Large intestine (tissue), 12 donors: ENCODE measurements around the gene SMTNL2. TPM values are rescaled to one million over a fixed set of nuclear protein-coding genes. Genes with fewer than 3 reads are reported as not detected.

Experiments
- DNase-seq, 2 donors: peaks; one replicate each; pipeline versions ENCODE4 v3.0.0 to v3.0.0-alpha.2; 2013
- H3K27ac ChIP-seq: one replicate; pipeline ENCODE4 v1.5.1; 2013; ENCODE audit warnings: low read length
- H3K27me3 ChIP-seq: 2 replicates; pipeline ENCODE4 v1.6.1; 2013; ENCODE audit warnings: low read length; ENCODE audit not compliant: control insufficient read depth, insufficient read depth
- H3K36me3 ChIP-seq: 2 replicates; pipeline ENCODE4 v1.6.1; 2013; ENCODE audit warnings: low read length; ENCODE audit not compliant: control insufficient read depth, insufficient read depth
- H3K4me1 ChIP-seq: one replicate; pipeline ENCODE4 v1.6.1; 2013; ENCODE audit warnings: low read length; ENCODE audit not compliant: control insufficient read depth, insufficient read depth
- H3K4me3 ChIP-seq: one replicate; pipeline ENCODE4 v1.5.1; 2013; ENCODE audit warnings: low read length
- H3K9me3 ChIP-seq: one replicate; pipeline ENCODE4 v1.6.1; 2013; ENCODE audit warnings: mild to moderate bottlenecking, low read depth, low read length, moderate library complexity; ENCODE audit not compliant: control insufficient read depth
- WGBS: methylation state at CpG from one replicate; pipeline ENCODE4 v1.1.5; 2013; ENCODE audit warnings: low lambda C conversion rate; ENCODE audit not compliant: insufficient coverage; 5-methylcytosine and 5-hydroxymethylcytosine counted together
- long read RNA-seq, 11 donors: transcript quantifications; one replicate each; lab custom pipeline, GENCODE V29; 2026
- polyA plus RNA-seq: library from polyadenylated mRNA; unstranded; fragments of 120-200 nt; gene quantifications from one replicate; pipeline ENCODE4 v1.2.1, GENCODE V29; 2013

Gene SMTNL2
- 10.1 TPM for polyA plus RNA-seq
- long read RNA-seq, donor 1, partial matches to known transcripts = 0 of 1 reads
- long read RNA-seq, donor 1, other reads (novel, unspliced or antisense) = 0 of 1 reads
- long read RNA-seq, donor 2, partial matches to known transcripts = 0 of 2 reads
- long read RNA-seq, donor 2, other reads (novel, unspliced or antisense) = 0 of 2 reads
- long read RNA-seq, donor 3 = 0 reads
- long read RNA-seq, donor 4 = 0 reads
- long read RNA-seq, donor 5 = 0 reads
- long read RNA-seq, donor 6, partial matches to known transcripts = 0 of 1 reads
- long read RNA-seq, donor 6, other reads (novel, unspliced or antisense) = 0 of 1 reads
- long read RNA-seq, donor 7 = 0 reads
- long read RNA-seq, donor 8, partial matches to known transcripts = 10 of 17 reads
- long read RNA-seq, donor 8, other reads (novel, unspliced or antisense) = 0 of 17 reads
- long read RNA-seq, donor 9, transcript SMTNL2-202 (8 exons, 2,280 nt) = major isoform, 6 of 6 reads
- long read RNA-seq, donor 9, partial matches to known transcripts = 0 of 6 reads
- long read RNA-seq, donor 9, other reads (novel, unspliced or antisense) = 0 of 6 reads
- long read RNA-seq, donor 10, partial matches to known transcripts = 0 of 1 reads
- long read RNA-seq, donor 10, other reads (novel, unspliced or antisense) = 0 of 1 reads
- long read RNA-seq, donor 11, partial matches to known transcripts = 0 of 3 reads
- long read RNA-seq, donor 11, other reads (novel, unspliced or antisense) = 0 of 3 reads

DNA sequence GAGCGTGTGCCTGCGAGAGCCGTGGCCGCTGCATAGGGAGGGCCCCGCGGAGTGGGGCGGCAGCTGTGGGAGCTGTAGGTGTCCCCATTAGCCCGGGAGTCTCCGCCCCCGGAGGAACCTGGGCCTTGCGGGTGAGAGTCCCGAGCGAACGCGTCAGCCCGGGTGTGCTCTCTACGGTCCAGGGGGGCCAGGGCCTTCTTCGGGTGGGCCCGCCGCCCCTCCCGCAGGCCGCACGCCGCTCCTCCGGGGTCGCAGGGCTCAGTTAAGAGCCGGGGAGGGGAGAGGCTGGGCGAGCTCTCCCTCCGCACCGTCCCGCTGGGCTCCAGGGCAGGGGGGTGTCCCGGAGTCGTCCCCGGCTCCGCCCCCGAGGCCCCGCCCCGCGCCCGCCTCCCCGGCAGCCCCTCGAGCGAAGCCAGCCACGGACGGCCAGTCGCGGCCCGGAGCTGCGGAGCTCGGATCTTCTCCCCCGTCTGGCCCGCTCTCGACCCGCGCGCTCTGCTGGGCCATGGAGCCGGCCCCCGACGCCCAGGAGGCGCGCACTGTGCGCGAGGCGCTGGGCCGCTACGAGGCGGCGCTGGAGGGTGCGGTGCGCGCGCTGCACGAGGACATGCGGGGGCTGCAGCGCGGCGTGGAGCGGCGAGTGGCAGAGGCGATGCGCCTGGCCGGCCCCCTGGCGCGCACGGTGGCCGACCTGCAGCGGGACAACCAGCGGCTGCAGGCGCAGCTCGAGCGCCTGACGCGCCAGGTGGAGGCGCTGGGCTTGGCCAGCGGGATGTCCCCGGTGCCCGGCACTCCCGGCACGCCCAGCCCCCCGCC, at the start of gene SMTNL2:
Gene SMTNL2, plus strand, starts transcription at position 429 of the 816 bp plus-strand sequence. Its CDS starts 77 bp downstream, at position 506.
- WGBS = no CpG with 5 or more reads among the region's 100 CpGs
- Histone ChIP-seq H3K4me1 (peaks cover 50% of the 10 kb centered on the region), H3K27ac (peak within 1 kb of the TSS; percentile 86), H3K9me3 (no peaks in the 10 kb centered on the region), H3K4me3 (peak within 1 kb of the TSS; percentile 89), H3K27me3 (peaks cover 7% of the 10 kb centered on the region), H3K36me3 (no peaks in the 10 kb centered on the region)
- DNase-seq = peak in 1 of 2 donors; percentile 82

DNA sequence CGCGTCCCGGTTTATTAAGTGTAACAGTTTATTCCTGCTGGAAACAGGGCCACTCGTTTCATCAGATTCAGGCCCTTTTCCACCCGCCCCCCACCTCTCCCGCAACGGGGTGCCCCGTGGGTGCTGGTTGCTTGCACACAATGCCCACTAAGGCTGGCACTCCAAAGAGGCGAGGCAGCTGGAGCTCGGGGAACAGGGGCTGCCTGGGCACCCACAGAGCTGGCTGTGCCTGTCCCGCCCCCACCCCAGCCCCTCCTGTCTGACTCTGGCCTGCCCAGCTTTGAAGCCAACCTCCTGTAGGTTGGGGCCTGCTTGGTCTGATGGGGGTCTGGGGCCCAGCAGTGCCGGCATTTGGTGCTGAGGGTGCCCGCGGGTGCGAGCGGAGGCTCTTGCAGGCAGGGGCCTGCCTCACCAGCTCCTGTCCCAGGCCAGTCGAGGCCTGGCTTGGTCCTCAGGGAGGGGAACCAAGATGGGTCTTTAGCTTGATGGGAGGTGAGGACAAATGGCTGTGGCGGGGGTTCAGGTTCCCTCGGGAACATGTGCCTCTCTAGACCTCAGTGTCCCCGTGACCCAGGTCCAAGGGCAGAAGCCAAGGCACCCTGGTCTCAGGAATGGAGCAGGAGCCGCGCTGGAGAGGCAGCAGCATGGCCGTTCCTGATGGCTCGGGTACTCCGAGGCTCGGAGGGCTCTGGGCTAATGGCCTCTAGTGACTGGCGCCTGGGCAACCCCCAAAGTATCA, 49.2 kb upstream of the SMTNL2 start:
- Histone ChIP-seq H3K36me3 (peaks cover 36% of the 10 kb centered on the region), H3K9me3 (peaks cover 3% of the 10 kb centered on the region), H3K27ac (no peak overlapping the region), H3K4me3 (no peak overlapping the region), H3K27me3 (no peaks in the 10 kb centered on the region), H3K4me1 (peaks cover 24% of the 10 kb centered on the region)
- no peak for DNase-seq
- no CpG with 5 or more reads among the region's 27 CpGs for WGBS

GRCh38 chr17:4535667-4536258, 48.6 kb upstream of the SMTNL2 start:
- H3K4me1 ChIP-seq = peaks cover 30% of the 10 kb centered on the region
- H3K36me3 ChIP-seq = peaks cover 39% of the 10 kb centered on the region
- H3K27me3 ChIP-seq = no peaks in the 10 kb centered on the region
- no CpG with 5 or more reads among the region's 19 CpGs for WGBS
- no peak for DNase-seq
- peaks cover 3% of the 10 kb centered on the region for H3K9me3 ChIP-seq
- H3K27ac ChIP-seq = no peak overlapping the region
- H3K4me3 ChIP-seq = no peak overlapping the region

DNA sequence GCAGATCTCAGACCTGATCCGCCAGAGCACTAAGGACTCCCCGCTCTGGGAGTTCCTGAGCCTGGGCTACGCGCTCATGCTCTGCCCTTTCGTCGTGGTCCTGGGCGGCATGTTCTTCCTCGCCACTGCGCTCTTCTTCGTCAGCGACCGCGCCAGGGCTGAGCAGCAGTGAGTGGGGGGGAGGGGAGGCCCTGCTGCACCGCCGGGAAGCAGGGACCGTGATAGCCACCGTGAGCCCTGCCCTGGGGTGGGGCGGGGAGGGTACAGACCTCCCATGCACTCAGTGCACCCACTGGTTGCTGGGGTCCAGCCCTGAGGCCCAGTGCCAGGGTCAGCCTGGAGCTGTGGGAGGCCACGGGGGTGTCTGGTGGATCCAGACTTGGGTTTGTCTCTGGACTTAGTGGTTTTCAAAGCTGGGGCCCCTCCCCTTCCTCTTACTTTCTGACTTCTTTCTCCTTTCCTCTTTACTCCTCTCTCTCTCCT, 48.0 kb upstream of the SMTNL2 start:
- H3K4me3 ChIP-seq = no peak overlapping the region
- no peak overlapping the region for H3K27ac ChIP-seq
- no CpG with 5 or more reads among the region's 19 CpGs for WGBS
- peaks cover 3% of the 10 kb centered on the region for H3K9me3 ChIP-seq
- peak; percentile 52 to 73 for DNase-seq
- H3K36me3 ChIP-seq = peaks cover 45% of the 10 kb centered on the region
- peaks cover 35% of the 10 kb centered on the region for H3K4me1 ChIP-seq
- H3K27me3 ChIP-seq = no peaks in the 10 kb centered on the region

- Histone ChIP-seq H3K27ac (no peak overlapping the region), H3K36me3 (peaks cover 51% of the 10 kb centered on the region), H3K4me1 (peaks cover 41% of the 10 kb centered on the region), H3K9me3 (peaks cover 3% of the 10 kb centered on the region), H3K27me3 (no peaks in the 10 kb centered on the region), H3K4me3 (no peak overlapping the region)
- DNase-seq = no peak
- WGBS = no CpG with 5 or more reads among the region's 18 CpGs
Observed at GRCh38 chr17:4536742-4537411, 47.5 kb upstream of the SMTNL2 start.

- DNase-seq = no peak
- Histone ChIP-seq H3K9me3 (peaks cover 3% of the 10 kb centered on the region), H3K27ac (no peak overlapping the region), H3K36me3 (peaks cover 56% of the 10 kb centered on the region), H3K4me1 (peaks cover 43% of the 10 kb centered on the region), H3K27me3 (no peaks in the 10 kb centered on the region), H3K4me3 (no peak overlapping the region)
- WGBS = no CpG with 5 or more reads among the region's 19 CpGs
Observed at GRCh38 chr17:4537451-4538235, 46.7 kb upstream of the SMTNL2 start.

- H3K4me3 ChIP-seq = no peak overlapping the region
- H3K27me3 ChIP-seq = no peaks in the 10 kb centered on the region
- no CpG with 5 or more reads among the region's 13 CpGs for WGBS
- H3K4me1 ChIP-seq = peaks cover 43% of the 10 kb centered on the region
- H3K9me3 ChIP-seq = peaks cover 3% of the 10 kb centered on the region
- no peak for DNase-seq
- H3K27ac ChIP-seq = no peak overlapping the region
- H3K36me3 ChIP-seq = peaks cover 63% of the 10 kb centered on the region
Observed at GRCh38 chr17:4538236-4539002, 45.9 kb upstream of the SMTNL2 start.

- WGBS = no CpG with 5 or more reads among the region's 8 CpGs
- H3K36me3 ChIP-seq = peaks cover 66% of the 10 kb centered on the region
- no peak overlapping the region for H3K27ac ChIP-seq
Observed at GRCh38 chr17:4539025-4539424, 45.3 kb upstream of the SMTNL2 start.

More at GRCh38 chr17:4539025-4539424, 45.3 kb upstream of the SMTNL2 start:
- DNase-seq = no peak
- Histone ChIP-seq H3K27me3 (no peaks in the 10 kb centered on the region), H3K4me3 (no peak overlapping the region), H3K9me3 (peaks cover 3% of the 10 kb centered on the region), H3K4me1 (peaks cover 41% of the 10 kb centered on the region)
